ENCODE measurements around the gene DAB2IP.

DAB2IP gene

GRCh38 chr9:121713400-121714070 lies 62.1 kb downstream of the DAB2IP start:
- H3K27me3 ChIP-seq (ENCODE audit: control insufficient read depth in 1 of 2, insufficient read depth in 2 of 2, low read length in 2 of 2): no peaks in the 10 kb centered on the region
- no peak overlapping the region for H3K27ac ChIP-seq (ENCODE audit: low read depth, low read length)
- peaks cover 6% of the 10 kb centered on the region for H3K36me3 ChIP-seq (ENCODE audit: insufficient read depth, low read length)
- H3K4me3 ChIP-seq (ENCODE audit: low read depth in 1 of 2, low read length in 2 of 2): no peak overlapping the region
- H3K9ac ChIP-seq (ENCODE audit: low read length): no peak overlapping the region
- H3K4me1 ChIP-seq (ENCODE audit: insufficient read depth, low read length): peaks cover 53% of the 10 kb centered on the region
- H3K9me3 ChIP-seq (ENCODE audit: low read length): no peaks in the 10 kb centered on the region

- no peaks in the 10 kb centered on the region for H3K27me3 ChIP-seq (ENCODE audit: control insufficient read depth in 1 of 2, insufficient read depth in 2 of 2, low read length in 2 of 2)
- H3K27ac ChIP-seq (ENCODE audit: low read depth, low read length): no peak overlapping the region
- H3K9me3 ChIP-seq (ENCODE audit: low read length): no peaks in the 10 kb centered on the region
- peaks cover 53% of the 10 kb centered on the region for H3K4me1 ChIP-seq (ENCODE audit: insufficient read depth, low read length)
- H3K36me3 ChIP-seq (ENCODE audit: insufficient read depth, low read length): peaks cover 6% of the 10 kb centered on the region
- no peak overlapping the region for H3K9ac ChIP-seq (ENCODE audit: low read length)
- no peak overlapping the region for H3K4me3 ChIP-seq (ENCODE audit: low read depth in 1 of 2, low read length in 2 of 2)
These were observed 62.8 kb downstream of the DAB2IP start for GRCh38 chr9:121714075-121714705.

GRCh38 chr9:121714873-121715272 lies 63.4 kb downstream of the DAB2IP start:
- peaks cover 6% of the 10 kb centered on the region for H3K36me3 ChIP-seq (ENCODE audit: insufficient read depth, low read length)
- H3K27ac ChIP-seq (ENCODE audit: low read depth, low read length): no peak overlapping the region
- no peak overlapping the region for H3K9ac ChIP-seq (ENCODE audit: low read length)
- no peaks in the 10 kb centered on the region for H3K27me3 ChIP-seq (ENCODE audit: control insufficient read depth in 1 of 2, insufficient read depth in 2 of 2, low read length in 2 of 2)
- H3K4me1 ChIP-seq (ENCODE audit: insufficient read depth, low read length): peaks cover 52% of the 10 kb centered on the region
- no peaks in the 10 kb centered on the region for H3K9me3 ChIP-seq (ENCODE audit: low read length)
- H3K4me3 ChIP-seq (ENCODE audit: low read depth in 1 of 2, low read length in 2 of 2): no peak overlapping the region

GRCh38 chr9:121717141-121717991 lies 65.9 kb downstream of the DAB2IP start:
- no peak overlapping the region for H3K4me3 ChIP-seq (ENCODE audit: low read depth in 1 of 2, low read length in 2 of 2)
- peaks cover 63% of the 10 kb centered on the region for H3K4me1 ChIP-seq (ENCODE audit: insufficient read depth, low read length)
- H3K27ac ChIP-seq (ENCODE audit: low read depth, low read length): peak overlapping the region; percentile 9
- no peaks in the 10 kb centered on the region for H3K27me3 ChIP-seq (ENCODE audit: control insufficient read depth in 1 of 2, insufficient read depth in 2 of 2, low read length in 2 of 2)
- H3K36me3 ChIP-seq (ENCODE audit: insufficient read depth, low read length): no peaks in the 10 kb centered on the region
- no peak overlapping the region for H3K9ac ChIP-seq (ENCODE audit: low read length)
- no peaks in the 10 kb centered on the region for H3K9me3 ChIP-seq (ENCODE audit: low read length)

- Histone ChIP-seq H3K27me3 (ENCODE audit: control insufficient read depth in 1 of 2, insufficient read depth in 2 of 2, low read length in 2 of 2) (no peaks in the 10 kb centered on the region), H3K27ac (ENCODE audit: low read depth, low read length) (no peak overlapping the region), H3K36me3 (ENCODE audit: insufficient read depth, low read length) (no peaks in the 10 kb centered on the region), H3K9ac (ENCODE audit: low read length) (no peak overlapping the region), H3K4me3 (ENCODE audit: low read depth in 1 of 2, low read length in 2 of 2) (no peak overlapping the region), H3K9me3 (ENCODE audit: low read length) (no peaks in the 10 kb centered on the region), H3K4me1 (ENCODE audit: insufficient read depth, low read length) (peaks cover 71% of the 10 kb centered on the region)
These were observed 66.7 kb downstream of the DAB2IP start for GRCh38 chr9:121718084-121718483.

GRCh38 chr9:121718501-121718900 lies 67.1 kb downstream of the DAB2IP start:
- Histone ChIP-seq H3K4me3 (ENCODE audit: low read depth in 1 of 2, low read length in 2 of 2) (no peak overlapping the region), H3K27me3 (ENCODE audit: control insufficient read depth in 1 of 2, insufficient read depth in 2 of 2, low read length in 2 of 2) (no peaks in the 10 kb centered on the region), H3K27ac (ENCODE audit: low read depth, low read length) (no peak overlapping the region), H3K9me3 (ENCODE audit: low read length) (no peaks in the 10 kb centered on the region), H3K4me1 (ENCODE audit: insufficient read depth, low read length) (peaks cover 75% of the 10 kb centered on the region), H3K9ac (ENCODE audit: low read length) (no peak overlapping the region), H3K36me3 (ENCODE audit: insufficient read depth, low read length) (no peaks in the 10 kb centered on the region)

GRCh38 chr9:121720311-121721057 lies 69.0 kb downstream of the DAB2IP start:
- H3K36me3 ChIP-seq (ENCODE audit: insufficient read depth, low read length): no peaks in the 10 kb centered on the region
- H3K27ac ChIP-seq (ENCODE audit: low read depth, low read length): no peak overlapping the region
- peaks cover 93% of the 10 kb centered on the region for H3K4me1 ChIP-seq (ENCODE audit: insufficient read depth, low read length)
- H3K4me3 ChIP-seq (ENCODE audit: low read depth in 1 of 2, low read length in 2 of 2): no peak overlapping the region
- H3K9me3 ChIP-seq (ENCODE audit: low read length): no peaks in the 10 kb centered on the region
- no peak overlapping the region for H3K9ac ChIP-seq (ENCODE audit: low read length)
- H3K27me3 ChIP-seq (ENCODE audit: control insufficient read depth in 1 of 2, insufficient read depth in 2 of 2, low read length in 2 of 2): no peaks in the 10 kb centered on the region

- Histone ChIP-seq H3K4me3 (ENCODE audit: low read depth in 1 of 2, low read length in 2 of 2) (no peak overlapping the region), H3K36me3 (ENCODE audit: insufficient read depth, low read length) (no peaks in the 10 kb centered on the region), H3K27ac (ENCODE audit: low read depth, low read length) (no peak overlapping the region)
These were observed 69.6 kb downstream of the DAB2IP start for GRCh38 chr9:121721058-121721350.

GRCh38 chr9:121721770-121722169 lies 70.3 kb downstream of the DAB2IP start:
- Histone ChIP-seq H3K27ac (ENCODE audit: low read depth, low read length) (no peak overlapping the region), H3K9me3 (ENCODE audit: low read length) (no peaks in the 10 kb centered on the region), H3K4me3 (ENCODE audit: low read depth in 1 of 2, low read length in 2 of 2) (no peak overlapping the region), H3K27me3 (ENCODE audit: control insufficient read depth in 1 of 2, insufficient read depth in 2 of 2, low read length in 2 of 2) (no peaks in the 10 kb centered on the region), H3K4me1 (ENCODE audit: insufficient read depth, low read length) (peaks cover 96% of the 10 kb centered on the region), H3K36me3 (ENCODE audit: insufficient read depth, low read length) (no peaks in the 10 kb centered on the region), H3K9ac (ENCODE audit: low read length) (no peak overlapping the region)

More at GRCh38 chr9:121721058-121721350, 69.6 kb downstream of the DAB2IP start:
- Histone ChIP-seq H3K9ac (ENCODE audit: low read length) (no peak overlapping the region), H3K4me1 (ENCODE audit: insufficient read depth, low read length) (peaks cover 96% of the 10 kb centered on the region), H3K9me3 (ENCODE audit: low read length) (no peaks in the 10 kb centered on the region), H3K27me3 (ENCODE audit: control insufficient read depth in 1 of 2, insufficient read depth in 2 of 2, low read length in 2 of 2) (no peaks in the 10 kb centered on the region)

GRCh38 chr9:121725008-121725775 lies 73.8 kb downstream of the DAB2IP start:
- no peaks in the 10 kb centered on the region for H3K27me3 ChIP-seq (ENCODE audit: control insufficient read depth in 1 of 2, insufficient read depth in 2 of 2, low read length in 2 of 2)
- H3K9ac ChIP-seq (ENCODE audit: low read length): peak overlapping the region; percentile 15
- H3K9me3 ChIP-seq (ENCODE audit: low read length): no peaks in the 10 kb centered on the region
- H3K4me3 ChIP-seq (ENCODE audit: low read depth in 1 of 2, low read length in 2 of 2): peak overlapping the region in 1 of 2 donors; percentile 22
- H3K4me1 ChIP-seq (ENCODE audit: insufficient read depth, low read length): peaks cover 88% of the 10 kb centered on the region
- H3K27ac ChIP-seq (ENCODE audit: low read depth, low read length): peak overlapping the region; percentile 71
- no peaks in the 10 kb centered on the region for H3K36me3 ChIP-seq (ENCODE audit: insufficient read depth, low read length)

All from muscle layer of colon (tissue), 2 donors.